ENCODE results near the gene LY6G5C.

The LY6G5C gene

GRCh38 chr6:31723245-31723979 lies 42.5 kb upstream of the LY6G5C start, which contains the start of gene MPIG6B:
TSS of gene MPIG6B (plus strand) at chr6:31723373. CDS start at chr6:31723384, 11 bp downstream.
- Histone ChIP-seq H3K27ac (ENCODE audit: low read depth, low read length) (no peak within 1 kb of the TSS), H3K4me1 (ENCODE audit: insufficient read depth, low read length) (peaks cover 10% of the 10 kb centered on the region), H3K9me3 (ENCODE audit: low read length) (no peaks in the 10 kb centered on the region), H3K9ac (ENCODE audit: low read length) (no peak within 1 kb of the TSS), H3K36me3 (ENCODE audit: insufficient read depth, low read length) (peaks cover 23% of the 10 kb centered on the region), H3K4me3 (ENCODE audit: low read depth in 1 of 2, low read length in 2 of 2) (no peak within 1 kb of the TSS), H3K27me3 (ENCODE audit: control insufficient read depth in 1 of 2, insufficient read depth in 2 of 2, low read length in 2 of 2) (no peaks in the 10 kb centered on the region)

GRCh38 chr6:31722173-31722572 lies 41.3 kb upstream of the LY6G5C start:
- no peak overlapping the region for H3K9ac ChIP-seq (ENCODE audit: low read length)
- no peaks in the 10 kb centered on the region for H3K4me1 ChIP-seq (ENCODE audit: insufficient read depth, low read length)
- no peak overlapping the region for H3K27ac ChIP-seq (ENCODE audit: low read depth, low read length)

DNA sequence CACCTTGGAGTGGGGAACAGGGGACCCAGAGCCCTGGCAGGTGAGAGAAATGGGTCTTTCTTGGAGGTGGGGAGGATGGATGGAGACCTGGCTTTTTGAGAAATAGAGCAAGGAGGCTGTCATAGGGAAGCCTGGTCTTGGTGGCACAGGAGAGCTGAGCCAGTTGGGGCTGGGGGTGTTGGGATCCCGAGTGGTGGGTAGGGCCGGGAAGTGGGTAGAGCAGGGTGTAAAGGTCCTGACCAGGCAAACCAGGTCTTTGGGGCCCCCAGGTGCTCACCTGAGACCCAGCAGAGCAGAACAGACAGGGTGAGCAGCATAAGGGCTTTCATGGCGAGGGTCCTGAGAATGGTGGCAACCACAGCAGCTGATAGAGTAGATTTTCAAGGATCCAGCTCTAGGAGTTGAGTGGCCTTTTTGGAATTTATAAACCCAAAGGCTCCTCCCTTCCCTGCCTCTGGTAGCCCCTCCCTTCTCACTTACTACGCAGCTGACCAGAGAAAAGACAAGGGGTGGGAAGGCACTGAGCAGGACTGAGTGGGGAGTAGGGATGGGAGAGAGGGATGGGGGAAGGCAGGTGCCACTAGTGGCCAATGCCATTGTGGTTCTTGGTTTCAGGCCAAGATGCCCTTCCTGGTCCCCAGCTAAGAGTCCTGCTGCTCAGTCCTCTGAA lies 40.6 kb upstream of the LY6G5C start, which contains the start of gene LY6G6C:
LY6G6C (minus strand) TSS at position 396 of the 670 bp plus-strand sequence; CDS start at position 329, 67 bp downstream.
- no peak within 1 kb of the TSS for H3K4me3 ChIP-seq (ENCODE audit: low read depth in 1 of 2, low read length in 2 of 2)
- H3K27me3 ChIP-seq (ENCODE audit: control insufficient read depth in 1 of 2, insufficient read depth in 2 of 2, low read length in 2 of 2): no peaks in the 10 kb centered on the region
- H3K9ac ChIP-seq (ENCODE audit: low read length): no peak within 1 kb of the TSS
- no peaks in the 10 kb centered on the region for H3K9me3 ChIP-seq (ENCODE audit: low read length)
- no peak within 1 kb of the TSS for H3K27ac ChIP-seq (ENCODE audit: low read depth, low read length)
- H3K4me1 ChIP-seq (ENCODE audit: insufficient read depth, low read length): no peaks in the 10 kb centered on the region
- H3K36me3 ChIP-seq (ENCODE audit: insufficient read depth, low read length): peaks cover 7% of the 10 kb centered on the region

More at GRCh38 chr6:31722173-31722572, 41.3 kb upstream of the LY6G5C start:
- Histone ChIP-seq H3K4me3 (ENCODE audit: low read depth in 1 of 2, low read length in 2 of 2) (no peak overlapping the region), H3K36me3 (ENCODE audit: insufficient read depth, low read length) (peaks cover 14% of the 10 kb centered on the region), H3K27me3 (ENCODE audit: control insufficient read depth in 1 of 2, insufficient read depth in 2 of 2, low read length in 2 of 2) (no peaks in the 10 kb centered on the region), H3K9me3 (ENCODE audit: low read length) (no peaks in the 10 kb centered on the region)

DNA sequence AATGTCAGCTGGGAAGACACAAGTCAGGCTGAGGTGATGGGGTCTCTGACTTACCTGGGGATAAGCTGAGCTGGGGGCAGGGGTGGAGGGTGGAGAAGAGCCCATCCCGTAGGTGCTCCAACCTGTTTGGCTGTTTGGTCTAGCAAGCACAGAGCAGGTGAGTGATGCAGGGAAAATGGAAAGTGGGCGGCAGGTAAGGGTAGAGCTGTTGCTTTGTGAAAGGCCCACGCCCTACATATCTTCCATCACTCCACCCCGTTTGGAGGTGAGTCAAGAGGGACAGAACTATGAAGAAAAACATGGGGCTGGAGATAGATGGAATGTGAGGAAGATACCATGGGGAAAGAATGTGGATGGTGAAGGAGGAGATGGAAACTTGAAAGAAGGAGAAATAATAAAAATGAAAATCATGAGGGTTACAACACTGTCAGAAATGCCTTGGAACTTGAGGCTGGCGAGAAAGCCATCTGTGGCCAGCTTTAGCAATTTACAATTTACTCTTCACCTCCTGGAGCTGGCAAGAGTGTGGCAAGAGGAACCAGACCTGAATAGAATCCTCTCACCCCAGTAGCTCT lies 39.4 kb upstream of the LY6G5C start:
- Histone ChIP-seq H3K36me3 (ENCODE audit: insufficient read depth, low read length) (no peaks in the 10 kb centered on the region), H3K9ac (ENCODE audit: low read length) (no peak overlapping the region), H3K27ac (ENCODE audit: low read depth, low read length) (no peak overlapping the region), H3K4me1 (ENCODE audit: insufficient read depth, low read length) (peaks cover 4% of the 10 kb centered on the region), H3K9me3 (ENCODE audit: low read length) (no peaks in the 10 kb centered on the region), H3K4me3 (ENCODE audit: low read depth in 1 of 2, low read length in 2 of 2) (no peak overlapping the region), H3K27me3 (ENCODE audit: control insufficient read depth in 1 of 2, insufficient read depth in 2 of 2, low read length in 2 of 2) (no peaks in the 10 kb centered on the region)

- Histone ChIP-seq H3K27ac (ENCODE audit: low read depth, low read length) (no peak overlapping the region), H3K4me3 (ENCODE audit: low read depth in 1 of 2, low read length in 2 of 2) (no peak overlapping the region), H3K27me3 (ENCODE audit: control insufficient read depth in 1 of 2, insufficient read depth in 2 of 2, low read length in 2 of 2) (no peaks in the 10 kb centered on the region), H3K9me3 (ENCODE audit: low read length) (no peaks in the 10 kb centered on the region), H3K4me1 (ENCODE audit: insufficient read depth, low read length) (peaks cover 9% of the 10 kb centered on the region), H3K36me3 (ENCODE audit: insufficient read depth, low read length) (no peaks in the 10 kb centered on the region), H3K9ac (ENCODE audit: low read length) (no peak overlapping the region)
These were observed 38.1 kb upstream of the LY6G5C start for GRCh38 chr6:31719001-31719400.

DNA sequence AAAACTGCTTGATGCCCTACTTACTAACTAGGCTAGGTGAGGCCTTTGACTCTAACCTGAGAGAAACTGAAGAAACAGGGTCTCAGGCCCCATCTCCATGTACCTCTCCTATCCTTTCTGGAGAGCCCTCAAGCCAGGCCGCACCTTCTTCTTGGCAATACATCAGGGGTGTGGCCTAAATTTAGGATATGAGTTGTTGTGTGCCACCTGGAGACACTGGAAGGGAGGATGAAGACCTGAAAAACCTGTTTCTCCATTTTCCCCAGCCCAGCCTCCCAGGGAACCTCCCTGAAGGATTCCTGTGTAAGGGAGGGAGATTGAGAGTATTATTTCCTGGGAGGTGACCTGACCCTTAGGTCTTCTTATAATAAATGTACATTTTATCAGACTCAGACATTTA lies 37.4 kb upstream of the LY6G5C start:
- no peaks in the 10 kb centered on the region for H3K9me3 ChIP-seq (ENCODE audit: low read length)
- no peak overlapping the region for H3K9ac ChIP-seq (ENCODE audit: low read length)
- no peaks in the 10 kb centered on the region for H3K36me3 ChIP-seq (ENCODE audit: insufficient read depth, low read length)
- H3K27ac ChIP-seq (ENCODE audit: low read depth, low read length): no peak overlapping the region
- H3K4me1 ChIP-seq (ENCODE audit: insufficient read depth, low read length): peaks cover 9% of the 10 kb centered on the region
- no peak overlapping the region for H3K4me3 ChIP-seq (ENCODE audit: low read depth in 1 of 2, low read length in 2 of 2)
- H3K27me3 ChIP-seq (ENCODE audit: control insufficient read depth in 1 of 2, insufficient read depth in 2 of 2, low read length in 2 of 2): no peaks in the 10 kb centered on the region

GRCh38 chr6:31717499-31718222 lies 36.8 kb upstream of the LY6G5C start:
- no peak overlapping the region for H3K27ac ChIP-seq (ENCODE audit: low read depth, low read length)
- H3K4me3 ChIP-seq (ENCODE audit: low read depth in 1 of 2, low read length in 2 of 2): no peak overlapping the region

DNA sequence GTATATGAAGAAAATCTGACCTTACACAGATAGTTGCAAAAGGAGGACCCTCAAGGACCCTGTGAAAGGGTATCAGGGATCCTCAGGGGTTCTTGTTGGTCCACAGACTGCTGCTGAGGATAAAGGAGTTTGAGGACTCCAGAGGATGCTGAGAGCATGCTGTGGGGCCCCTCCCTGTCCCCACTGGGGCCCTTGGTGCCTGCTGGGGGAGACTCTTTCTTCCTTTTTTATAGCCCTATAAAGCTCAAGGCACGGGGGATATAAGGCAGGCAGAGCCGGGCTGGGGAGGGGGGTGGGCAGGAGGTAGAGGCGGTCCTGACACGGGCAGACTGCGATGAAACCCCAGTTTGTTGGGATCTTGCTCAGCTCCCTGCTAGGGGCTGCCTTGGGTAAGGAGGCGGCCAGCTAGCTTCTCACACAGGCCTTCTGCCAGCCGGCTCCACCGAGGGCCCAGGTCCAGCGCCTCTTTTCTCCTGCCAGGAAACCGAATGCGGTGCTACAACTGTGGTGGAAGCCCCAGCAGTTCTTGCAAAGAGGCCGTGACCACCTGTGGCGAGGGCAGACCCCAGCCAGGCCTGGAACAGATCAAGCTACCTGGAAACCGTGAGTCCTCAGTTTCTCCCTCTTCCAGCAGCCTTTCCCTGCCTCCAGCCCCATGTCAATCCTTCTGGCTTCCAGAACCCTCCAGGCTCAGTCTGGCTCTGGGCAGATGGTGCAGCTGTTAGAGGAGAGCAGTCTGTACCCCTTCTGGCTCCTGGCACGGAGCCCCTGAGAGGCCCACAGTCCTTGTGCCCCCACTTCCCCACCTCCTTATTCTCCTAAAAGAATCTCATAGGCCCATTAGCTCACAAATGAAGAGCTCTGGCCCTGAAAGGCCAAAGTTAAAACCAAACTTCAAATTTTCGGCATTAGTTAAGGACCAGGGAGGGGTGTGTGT lies 34.4 kb upstream of the LY6G5C start, which contains the start of gene LY6G6D:
LY6G6D (plus strand) TSS at position 327 of the 937 bp plus-strand sequence; CDS start at position 335, 8 bp downstream.
- no peaks in the 10 kb centered on the region for H3K27me3 ChIP-seq (ENCODE audit: control insufficient read depth in 1 of 2, insufficient read depth in 2 of 2, low read length in 2 of 2)
- H3K27ac ChIP-seq (ENCODE audit: low read depth, low read length): peak within 1 kb of the TSS; percentile 27
- H3K9me3 ChIP-seq (ENCODE audit: low read length): no peaks in the 10 kb centered on the region
- no peak within 1 kb of the TSS for H3K9ac ChIP-seq (ENCODE audit: low read length)
- peaks cover 9% of the 10 kb centered on the region for H3K4me1 ChIP-seq (ENCODE audit: insufficient read depth, low read length)
- H3K36me3 ChIP-seq (ENCODE audit: insufficient read depth, low read length): no peaks in the 10 kb centered on the region
- no peak within 1 kb of the TSS for H3K4me3 ChIP-seq (ENCODE audit: low read depth in 1 of 2, low read length in 2 of 2)

More at GRCh38 chr6:31717499-31718222, 36.8 kb upstream of the LY6G5C start:
- Histone ChIP-seq H3K27me3 (ENCODE audit: control insufficient read depth in 1 of 2, insufficient read depth in 2 of 2, low read length in 2 of 2) (no peaks in the 10 kb centered on the region), H3K9ac (ENCODE audit: low read length) (no peak overlapping the region), H3K36me3 (ENCODE audit: insufficient read depth, low read length) (no peaks in the 10 kb centered on the region), H3K9me3 (ENCODE audit: low read length) (no peaks in the 10 kb centered on the region), H3K4me1 (ENCODE audit: insufficient read depth, low read length) (peaks cover 9% of the 10 kb centered on the region)

- Histone ChIP-seq H3K36me3 (ENCODE audit: insufficient read depth, low read length) (no peaks in the 10 kb centered on the region), H3K27me3 (ENCODE audit: control insufficient read depth in 1 of 2, insufficient read depth in 2 of 2, low read length in 2 of 2) (no peaks in the 10 kb centered on the region), H3K27ac (ENCODE audit: low read depth, low read length) (no peak overlapping the region), H3K4me1 (ENCODE audit: insufficient read depth, low read length) (peaks cover 9% of the 10 kb centered on the region), H3K9me3 (ENCODE audit: low read length) (no peaks in the 10 kb centered on the region), H3K4me3 (ENCODE audit: low read depth in 1 of 2, low read length in 2 of 2) (no peak overlapping the region), H3K9ac (ENCODE audit: low read length) (no peak overlapping the region)
These were observed 33.3 kb upstream of the LY6G5C start for GRCh38 chr6:31713991-31714684.

DNA sequence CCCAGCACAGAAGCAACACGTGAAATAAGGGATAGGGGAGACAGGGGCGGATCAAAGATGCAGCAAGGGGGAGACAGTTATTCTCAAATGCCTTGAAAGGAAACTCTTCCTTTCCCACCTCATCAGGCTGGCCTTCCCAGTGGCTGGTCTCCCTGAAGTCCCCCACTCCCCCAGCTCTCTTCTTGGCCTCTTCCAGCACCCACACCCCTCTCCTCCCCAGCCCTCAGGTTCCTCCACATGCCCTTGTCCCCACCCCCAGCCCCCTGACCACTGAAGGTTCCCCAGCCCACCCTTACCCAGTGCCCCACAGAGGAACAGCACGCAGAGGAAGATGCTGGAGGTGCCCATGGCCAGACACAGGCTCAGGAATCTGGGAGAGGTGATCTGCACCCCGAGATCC lies 32.6 kb upstream of the LY6G5C start:
- H3K27ac ChIP-seq (ENCODE audit: low read depth, low read length): no peak overlapping the region
- no peak overlapping the region for H3K4me3 ChIP-seq (ENCODE audit: low read depth in 1 of 2, low read length in 2 of 2)
- no peaks in the 10 kb centered on the region for H3K9me3 ChIP-seq (ENCODE audit: low read length)
- peaks cover 9% of the 10 kb centered on the region for H3K4me1 ChIP-seq (ENCODE audit: insufficient read depth, low read length)
- no peak overlapping the region for H3K9ac ChIP-seq (ENCODE audit: low read length)
- no peaks in the 10 kb centered on the region for H3K27me3 ChIP-seq (ENCODE audit: control insufficient read depth in 1 of 2, insufficient read depth in 2 of 2, low read length in 2 of 2)
- H3K36me3 ChIP-seq (ENCODE audit: insufficient read depth, low read length): no peaks in the 10 kb centered on the region
